Fibroblast of villous mesenchyme (primary cell): Measurements from ENCODE around the gene MTRR. TPM values are rescaled to one million over a fixed set of nuclear protein-coding genes. Genes with fewer than 3 reads are reported as not detected.
A peak's percentile ranks its signal among the peaks of the same experiment; 100 is the strongest.

Source experiments
- DNase-seq: peaks from one replicate; pipeline ENCODE4 v3.0.0-alpha.2; 2010; ENCODE audit warnings: low read depth
- H3K4me3 ChIP-seq: 2 replicates; pipeline ENCODE4 v1.5.1; 2011; ENCODE audit warnings: low read depth, mild to moderate bottlenecking, low read length
- CTCF ChIP-seq: IDR thresholded peaks from 2 replicates; pipeline ENCODE4 v1.5.1; 2012; ENCODE audit warnings: low read depth, mild to moderate bottlenecking, low read length; ENCODE audit not compliant: insufficient read depth
- total RNA-seq: library from RNA; depleted of rRNA; stranded (reverse); fragments of >200 nt; gene quantifications from 2 replicates; pipeline ENCODE4 v1.2.3, GENCODE V29; 2012

The MTRR gene
- total RNA-seq, 1 donor, result 41.5 TPM

GRCh38 chr5:7876867-7877266 lies 7.9 kb downstream of the MTRR start:
- H3K4me3 ChIP-seq, result no peak overlapping the region
- peak; percentile 55 for DNase-seq
- no peak for TF ChIP-seq CTCF

GRCh38 chr5:7877851-7878250 lies 8.9 kb downstream of the MTRR start:
- no peak for TF ChIP-seq CTCF
- peak; percentile 36 for DNase-seq
- H3K4me3 ChIP-seq, result no peak overlapping the region

GRCh38 chr5:7878381-7878873 lies 9.5 kb downstream of the MTRR start:
- peak; percentile 65 for DNase-seq
- no peak overlapping the region for H3K4me3 ChIP-seq
- no peak for TF ChIP-seq CTCF

- H3K4me3 ChIP-seq, result no peak overlapping the region
- no peak for TF ChIP-seq CTCF
- no peak for DNase-seq
These were observed 12.1 kb downstream of the MTRR start for GRCh38 chr5:7881091-7881490.

- no peak for TF ChIP-seq CTCF
- no peak overlapping the region for H3K4me3 ChIP-seq
- DNase-seq, result no peak
These were observed 12.9 kb downstream of the MTRR start for GRCh38 chr5:7881816-7882215.

- H3K4me3 ChIP-seq, result no peak overlapping the region
- no peak for DNase-seq
- no peak for TF ChIP-seq CTCF
These were observed 14.0 kb downstream of the MTRR start for GRCh38 chr5:7882926-7883325.
